IPS-18a (cell line): ENCODE measurements around the gene KDSR.

Source experiments
- H3K27ac ChIP-seq: one replicate; pipeline ENCODE4 v1.5.1; 2013; ENCODE audit warnings: low read length
- H3K27me3 ChIP-seq: one replicate; pipeline ENCODE4 v1.6.1; 2013; ENCODE audit warnings: mild to moderate bottlenecking, low read length; ENCODE audit not compliant: control insufficient read depth, insufficient read depth
- H3K36me3 ChIP-seq: one replicate; pipeline ENCODE4 v1.6.1; 2013; ENCODE audit warnings: low read depth, low read length; ENCODE audit not compliant: control insufficient read depth
- H3K4me1 ChIP-seq: one replicate; pipeline ENCODE4 v1.6.1; 2013; ENCODE audit warnings: low read depth, low read length; ENCODE audit not compliant: control insufficient read depth
- H3K4me3 ChIP-seq: one replicate; pipeline ENCODE4 v1.5.1; 2013; ENCODE audit warnings: low read length
- H3K9ac ChIP-seq: one replicate; pipeline ENCODE4 v1.6.1; 2013; ENCODE audit warnings: mild to moderate bottlenecking, low read length, moderate library complexity
- H3K9me3 ChIP-seq: one replicate; pipeline ENCODE4 v1.6.1; 2013; ENCODE audit warnings: low read depth, low read length; ENCODE audit not compliant: control insufficient read depth

Gene KDSR

DNA sequence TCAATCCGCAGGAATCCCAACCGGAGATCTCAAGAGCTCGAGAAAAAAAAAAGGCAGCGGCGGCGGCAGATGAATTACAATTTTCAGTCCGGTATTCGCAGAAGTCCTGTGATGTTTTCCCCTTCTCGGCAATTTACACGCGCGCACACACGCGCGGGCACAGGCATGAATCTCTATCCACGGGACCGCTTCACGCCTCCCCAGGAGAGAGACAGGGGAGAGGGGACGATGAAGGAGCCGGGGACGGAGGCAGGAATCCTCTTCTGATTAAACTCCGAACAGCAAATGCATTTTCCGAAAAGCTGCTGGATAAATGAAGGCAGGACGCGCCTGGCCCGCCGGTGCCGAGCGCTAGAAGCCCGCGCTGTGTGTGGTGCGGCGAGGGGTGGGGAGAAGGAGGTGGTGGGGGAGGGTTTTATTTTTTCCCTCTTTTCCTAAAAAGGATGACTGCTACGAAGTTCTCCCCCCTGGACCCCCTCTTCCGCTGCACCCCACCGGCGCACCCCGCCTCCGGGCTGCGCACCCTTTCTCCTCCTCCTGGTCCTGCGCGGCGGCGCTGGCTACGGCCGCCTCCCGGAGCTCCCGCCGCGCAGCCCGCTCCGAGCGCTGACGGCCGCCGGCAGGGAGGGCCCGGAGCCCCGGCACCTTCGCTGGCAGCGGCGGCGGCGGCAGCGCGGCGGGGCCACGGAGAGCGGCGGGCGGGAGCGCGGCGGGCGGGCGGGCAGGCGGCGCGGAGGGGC, 47.5 kb downstream of the KDSR start, which contains the start of gene BCL2:
Gene BCL2 (minus strand): TSS at position 387 of the 740 bp plus-strand sequence.
- peaks cover 45% of the 10 kb centered on the region for H3K27me3 ChIP-seq
- no peaks in the 10 kb centered on the region for H3K36me3 ChIP-seq
- peaks cover 16% of the 10 kb centered on the region for H3K4me1 ChIP-seq
- peak within 1 kb of the TSS; percentile 85 for H3K4me3 ChIP-seq
- no peaks in the 10 kb centered on the region for H3K9me3 ChIP-seq
- no peak within 1 kb of the TSS for H3K27ac ChIP-seq
- H3K9ac ChIP-seq = peak within 1 kb of the TSS; percentile 68

DNA sequence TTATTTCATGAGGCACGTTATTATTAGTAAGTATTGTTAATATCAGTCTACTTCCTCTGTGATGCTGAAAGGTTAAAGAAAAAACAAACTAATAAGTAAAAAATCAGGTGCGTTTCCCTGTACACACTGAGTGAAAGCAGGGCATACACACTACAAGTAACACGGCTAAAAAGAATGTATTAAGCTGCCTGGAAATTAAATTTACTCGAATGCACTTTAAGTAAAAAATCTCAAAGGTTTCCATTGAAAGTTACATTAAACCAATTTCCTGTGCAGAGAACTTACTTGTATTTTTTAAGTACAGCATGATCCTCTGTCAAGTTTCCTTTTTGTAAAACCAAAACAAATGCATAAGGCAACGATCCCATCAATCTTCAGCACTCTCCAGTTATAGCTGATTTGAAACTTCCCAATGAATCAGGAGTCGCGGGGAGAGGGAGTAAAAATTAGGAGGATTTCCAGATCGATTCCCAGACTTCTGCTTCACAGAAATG, 48.1 kb downstream of the KDSR start:
- Histone ChIP-seq H3K4me1 (peaks cover 16% of the 10 kb centered on the region), H3K9ac (peak overlapping the region; percentile 26), H3K27ac (no peak overlapping the region), H3K27me3 (peaks cover 45% of the 10 kb centered on the region), H3K4me3 (peak overlapping the region; percentile 85), H3K9me3 (no peaks in the 10 kb centered on the region), H3K36me3 (no peaks in the 10 kb centered on the region)

DNA sequence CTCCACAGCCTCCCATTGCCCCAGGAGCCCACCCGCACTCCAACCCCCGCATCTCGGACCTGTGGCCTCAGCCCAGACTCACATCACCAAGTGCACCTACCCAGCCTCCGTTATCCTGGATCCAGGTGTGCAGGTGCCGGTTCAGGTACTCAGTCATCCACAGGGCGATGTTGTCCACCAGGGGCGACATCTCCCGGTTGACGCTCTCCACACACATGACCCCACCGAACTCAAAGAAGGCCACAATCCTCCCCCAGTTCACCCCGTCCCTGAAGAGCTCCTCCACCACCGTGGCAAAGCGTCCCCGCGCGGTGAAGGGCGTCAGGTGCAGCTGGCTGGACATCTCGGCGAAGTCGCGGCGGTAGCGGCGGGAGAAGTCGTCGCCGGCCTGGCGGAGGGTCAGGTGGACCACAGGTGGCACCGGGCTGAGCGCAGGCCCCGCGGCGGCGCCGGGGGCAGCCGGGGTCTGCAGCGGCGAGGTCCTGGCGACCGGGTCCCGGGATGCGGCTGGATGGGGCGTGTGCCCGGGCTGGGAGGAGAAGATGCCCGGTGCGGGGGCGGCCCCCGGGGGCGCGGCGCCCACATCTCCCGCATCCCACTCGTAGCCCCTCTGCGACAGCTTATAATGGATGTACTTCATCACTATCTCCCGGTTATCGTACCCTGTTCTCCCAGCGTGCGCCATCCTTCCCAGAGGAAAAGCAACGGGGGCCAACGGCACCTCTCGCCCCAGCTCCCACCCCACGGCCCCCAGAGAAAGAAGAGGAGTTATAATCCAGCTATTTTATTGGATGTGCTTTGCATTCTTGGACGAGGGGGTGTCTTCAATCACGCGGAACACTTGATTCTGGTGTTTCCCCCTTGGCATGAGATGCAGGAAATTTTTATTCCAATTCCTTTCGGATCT, 48.8 kb downstream of the KDSR start:
- Histone ChIP-seq H3K4me1 (peaks cover 16% of the 10 kb centered on the region), H3K4me3 (peak overlapping the region; percentile 85), H3K27me3 (peaks cover 45% of the 10 kb centered on the region), H3K36me3 (no peaks in the 10 kb centered on the region), H3K9me3 (no peaks in the 10 kb centered on the region), H3K9ac (no peak overlapping the region), H3K27ac (no peak overlapping the region)

DNA sequence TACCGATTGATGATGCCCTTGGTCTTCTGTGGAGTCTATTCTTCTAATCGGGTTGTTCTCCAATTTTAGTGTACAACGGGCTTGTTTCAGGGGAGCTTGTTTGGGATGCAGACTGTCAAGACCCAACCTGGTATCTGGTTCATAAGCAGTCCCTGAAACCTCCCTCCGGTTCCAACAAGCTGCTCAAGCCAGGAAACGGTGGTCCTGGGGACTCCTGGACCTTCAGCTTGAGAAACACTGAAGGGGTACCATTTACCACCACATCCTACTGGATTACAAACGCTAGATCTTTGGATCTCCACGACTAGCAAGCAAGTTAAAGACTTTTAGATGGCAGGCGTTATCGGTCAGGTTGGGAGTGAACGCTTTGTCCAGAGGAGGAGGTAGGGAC, 49.5 kb downstream of the KDSR start:
- H3K27ac ChIP-seq = no peak overlapping the region
- peak overlapping the region; percentile 85 for H3K4me3 ChIP-seq
- H3K9ac ChIP-seq = no peak overlapping the region

DNA sequence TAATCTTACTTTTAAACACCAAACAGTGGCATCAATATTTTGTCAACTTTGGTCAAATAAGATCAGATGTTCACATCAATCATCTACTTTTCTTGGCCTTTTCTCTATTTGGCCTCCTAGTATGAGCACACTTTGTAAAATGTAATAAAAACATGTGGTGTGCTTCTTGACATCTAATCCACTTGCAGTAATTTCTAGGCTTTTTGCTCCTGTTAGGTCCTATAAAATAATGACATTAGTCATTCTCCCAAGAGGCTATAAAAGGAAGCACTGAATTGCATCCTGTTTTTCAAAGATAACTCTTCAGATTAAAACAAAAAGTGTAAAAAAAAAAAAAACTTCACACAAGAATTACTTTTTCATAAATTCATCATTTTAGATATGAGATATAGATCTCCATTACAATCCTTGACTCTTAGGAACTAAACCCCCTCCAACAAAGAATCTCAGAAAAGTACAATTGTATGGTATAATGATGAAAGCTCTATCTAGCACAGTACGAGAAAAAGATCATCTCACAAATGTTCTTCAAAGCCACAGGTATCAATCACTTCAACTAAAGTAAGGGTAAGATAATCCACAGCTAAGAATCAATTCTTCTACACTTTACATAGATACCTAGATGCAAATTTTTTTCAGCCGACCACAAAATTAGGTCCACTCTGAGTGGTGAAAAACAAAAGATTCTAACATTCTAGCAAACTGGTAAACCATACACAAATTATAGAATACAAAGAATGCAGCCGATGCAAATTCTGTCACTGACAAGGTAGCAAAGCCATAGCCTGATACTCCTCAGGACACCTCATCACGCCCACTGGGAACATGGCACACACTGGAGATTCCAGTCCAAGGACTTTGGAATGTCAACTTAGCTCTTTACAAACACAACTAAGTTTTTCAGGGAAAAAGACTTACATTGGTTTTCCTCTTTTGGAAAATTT, 50.1 kb downstream of the KDSR start:
- Histone ChIP-seq H3K9ac (no peak overlapping the region), H3K36me3 (no peaks in the 10 kb centered on the region), H3K9me3 (no peaks in the 10 kb centered on the region), H3K27me3 (peaks cover 44% of the 10 kb centered on the region), H3K27ac (no peak overlapping the region), H3K4me1 (peaks cover 11% of the 10 kb centered on the region), H3K4me3 (no peak overlapping the region)

More for the DNA sequence above, 49.5 kb downstream of the KDSR start:
- Histone ChIP-seq H3K36me3 (no peaks in the 10 kb centered on the region), H3K9me3 (no peaks in the 10 kb centered on the region), H3K27me3 (peaks cover 45% of the 10 kb centered on the region), H3K4me1 (peaks cover 12% of the 10 kb centered on the region)

DNA sequence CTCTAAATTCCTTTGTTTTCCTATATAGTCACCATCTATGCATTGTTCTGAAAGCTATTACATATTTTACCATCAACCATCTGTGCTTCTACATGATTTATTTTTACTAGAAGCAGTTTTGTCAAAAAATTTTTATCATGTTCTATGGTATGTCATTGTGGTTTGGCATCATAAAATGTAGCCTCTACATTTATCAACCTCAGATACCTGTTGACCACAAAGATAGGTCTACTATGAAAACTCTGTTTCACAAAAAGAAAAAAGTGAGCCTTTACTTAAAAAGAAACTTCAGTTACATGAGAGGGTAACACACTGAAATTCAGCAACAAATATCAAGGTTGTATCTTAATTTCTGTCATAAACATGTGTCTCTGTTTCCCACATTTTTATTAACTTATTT, 51.1 kb downstream of the KDSR start:
- Histone ChIP-seq H3K36me3 (no peaks in the 10 kb centered on the region), H3K4me1 (peaks cover 8% of the 10 kb centered on the region), H3K27me3 (peaks cover 34% of the 10 kb centered on the region), H3K4me3 (no peak overlapping the region), H3K27ac (no peak overlapping the region), H3K9ac (no peak overlapping the region), H3K9me3 (no peaks in the 10 kb centered on the region)

DNA sequence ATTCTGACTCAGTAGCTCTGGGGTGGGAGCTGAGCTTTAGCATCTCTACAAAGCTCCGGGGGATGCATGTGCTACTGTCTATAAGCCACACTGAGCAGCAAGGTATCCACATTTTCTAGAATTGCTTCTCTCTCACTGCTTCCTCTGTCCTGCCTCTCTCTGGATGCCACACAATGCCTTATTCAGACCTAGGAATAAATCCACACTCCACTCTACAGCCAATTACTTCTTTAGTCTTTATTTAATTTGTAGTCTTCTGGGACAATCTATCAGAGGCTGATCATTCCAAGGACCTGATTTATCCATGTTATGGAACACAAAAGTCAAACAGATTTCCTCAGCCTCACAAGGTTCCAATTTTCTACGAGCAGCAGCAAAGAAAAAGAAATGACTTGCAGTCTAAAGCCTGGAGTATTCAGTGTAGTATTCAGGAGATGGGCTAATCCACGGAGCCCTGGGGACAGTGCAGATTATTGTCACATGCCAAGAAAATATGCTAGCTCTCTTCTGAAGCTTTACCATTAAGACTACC, 51.8 kb downstream of the KDSR start:
- H3K4me3 ChIP-seq = no peak overlapping the region
- no peaks in the 10 kb centered on the region for H3K9me3 ChIP-seq
- H3K27ac ChIP-seq = no peak overlapping the region
- no peak overlapping the region for H3K9ac ChIP-seq
- no peaks in the 10 kb centered on the region for H3K36me3 ChIP-seq
- peaks cover 7% of the 10 kb centered on the region for H3K4me1 ChIP-seq
- H3K27me3 ChIP-seq = peaks cover 32% of the 10 kb centered on the region

DNA sequence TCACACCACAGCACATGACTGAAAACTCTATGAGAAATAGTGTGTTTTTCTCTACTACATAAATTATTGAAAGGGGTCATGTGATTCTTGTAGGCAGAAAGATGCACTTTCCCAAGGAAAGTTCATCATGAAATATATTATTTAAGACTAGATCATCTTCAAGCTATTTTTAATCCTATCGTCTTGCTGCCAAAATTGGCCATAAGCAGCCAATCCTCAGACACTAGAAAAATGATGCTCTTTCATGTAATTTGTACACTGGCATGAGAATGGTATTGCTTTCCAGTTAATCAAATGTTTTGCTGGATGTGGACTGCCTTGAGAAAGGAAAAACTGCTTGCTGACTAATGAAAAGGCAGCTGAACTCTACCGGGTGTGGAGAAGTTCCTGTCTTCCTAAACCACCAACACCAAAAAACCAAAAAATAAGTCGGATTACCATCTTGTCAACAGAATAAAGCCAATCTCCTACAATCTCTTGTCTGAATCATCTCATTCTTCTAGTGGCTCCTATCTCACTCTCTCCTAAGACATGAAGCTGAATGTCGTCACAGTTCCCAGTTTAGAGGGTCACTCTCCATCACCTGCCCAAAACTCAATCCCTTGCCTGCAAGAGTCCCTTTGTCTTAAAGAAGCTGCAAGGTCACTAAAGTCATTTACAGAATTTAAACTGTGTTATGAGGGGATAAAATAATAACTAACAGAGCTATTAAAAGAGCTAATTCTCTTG, 52.8 kb downstream of the KDSR start:
- Histone ChIP-seq H3K27me3 (peaks cover 28% of the 10 kb centered on the region), H3K9me3 (no peaks in the 10 kb centered on the region), H3K36me3 (no peaks in the 10 kb centered on the region), H3K4me3 (no peak overlapping the region), H3K4me1 (peaks cover 7% of the 10 kb centered on the region), H3K9ac (no peak overlapping the region), H3K27ac (no peak overlapping the region)

DNA sequence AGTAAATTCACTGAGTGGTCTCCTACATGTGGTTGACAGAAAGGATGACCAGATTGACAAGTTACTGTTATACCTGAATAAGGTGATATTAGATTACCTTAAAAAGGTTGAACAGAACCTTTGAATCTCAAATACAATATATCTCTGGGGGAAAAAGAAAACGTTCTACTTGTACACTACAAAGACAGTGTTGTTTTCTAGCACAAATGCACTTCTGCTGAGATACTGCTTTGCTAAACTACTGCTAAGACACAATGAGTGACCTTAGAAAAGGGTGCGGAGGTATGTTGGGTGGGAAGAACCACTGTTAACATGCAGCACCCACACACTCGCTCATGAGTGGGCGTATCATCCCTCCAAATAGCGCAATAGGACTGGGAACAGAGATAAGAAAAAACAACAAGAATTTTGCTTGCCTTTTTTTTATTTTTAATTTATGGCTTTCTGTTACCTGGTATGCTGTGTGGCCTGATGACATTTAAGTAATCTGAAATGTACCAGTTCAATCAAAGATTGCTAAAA, 53.5 kb downstream of the KDSR start:
- no peak overlapping the region for H3K27ac ChIP-seq
- H3K27me3 ChIP-seq = peaks cover 21% of the 10 kb centered on the region
- H3K9me3 ChIP-seq = no peaks in the 10 kb centered on the region
- no peak overlapping the region for H3K9ac ChIP-seq
- H3K4me1 ChIP-seq = peaks cover under 1% of the 10 kb centered on the region
- H3K4me3 ChIP-seq = no peak overlapping the region
- H3K36me3 ChIP-seq = no peaks in the 10 kb centered on the region

DNA sequence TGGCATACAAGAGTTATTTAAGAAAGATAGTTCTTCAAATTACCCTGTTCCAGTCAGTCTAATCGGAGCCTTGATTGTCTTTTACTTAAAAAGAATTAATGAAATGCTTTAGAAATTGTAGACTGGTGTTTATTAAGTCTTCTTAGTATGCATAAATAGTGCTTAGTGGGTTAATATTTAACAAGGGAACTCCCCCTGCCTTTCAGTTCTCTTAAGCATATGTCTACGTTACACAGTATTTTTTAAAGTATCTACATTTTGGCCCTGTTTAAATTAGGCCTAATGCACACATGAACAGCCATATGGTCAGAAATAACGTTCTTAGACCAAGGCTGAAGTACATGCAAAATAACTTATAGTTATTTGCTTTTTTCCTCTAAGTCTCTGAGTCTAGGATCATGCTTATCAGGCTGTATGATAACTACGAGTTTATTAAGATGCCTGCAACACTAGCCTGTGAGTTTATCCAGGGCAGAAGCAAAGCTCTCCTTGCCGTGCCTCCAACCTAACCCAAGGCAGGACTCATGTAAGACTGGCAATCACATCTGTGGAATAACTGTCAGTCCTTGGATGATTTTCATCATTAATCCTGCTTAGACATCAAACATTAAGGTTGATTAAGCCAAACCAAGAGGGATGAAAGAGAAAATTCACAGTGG, 54.1 kb downstream of the KDSR start:
- no peaks in the 10 kb centered on the region for H3K4me1 ChIP-seq
- H3K36me3 ChIP-seq = no peaks in the 10 kb centered on the region
- H3K4me3 ChIP-seq = no peak overlapping the region
- H3K9ac ChIP-seq = no peak overlapping the region
- peaks cover 15% of the 10 kb centered on the region for H3K27me3 ChIP-seq
- no peaks in the 10 kb centered on the region for H3K9me3 ChIP-seq
- H3K27ac ChIP-seq = no peak overlapping the region
